ENCODE measurements around the gene FGF18. TPM values are rescaled to one million over a fixed set of nuclear protein-coding genes. Genes with fewer than 3 reads are reported as not detected.

The FGF18 gene
- total RNA-seq: 0.20 TPM in 1 of 2 replicates, not detected in the other

DNA sequence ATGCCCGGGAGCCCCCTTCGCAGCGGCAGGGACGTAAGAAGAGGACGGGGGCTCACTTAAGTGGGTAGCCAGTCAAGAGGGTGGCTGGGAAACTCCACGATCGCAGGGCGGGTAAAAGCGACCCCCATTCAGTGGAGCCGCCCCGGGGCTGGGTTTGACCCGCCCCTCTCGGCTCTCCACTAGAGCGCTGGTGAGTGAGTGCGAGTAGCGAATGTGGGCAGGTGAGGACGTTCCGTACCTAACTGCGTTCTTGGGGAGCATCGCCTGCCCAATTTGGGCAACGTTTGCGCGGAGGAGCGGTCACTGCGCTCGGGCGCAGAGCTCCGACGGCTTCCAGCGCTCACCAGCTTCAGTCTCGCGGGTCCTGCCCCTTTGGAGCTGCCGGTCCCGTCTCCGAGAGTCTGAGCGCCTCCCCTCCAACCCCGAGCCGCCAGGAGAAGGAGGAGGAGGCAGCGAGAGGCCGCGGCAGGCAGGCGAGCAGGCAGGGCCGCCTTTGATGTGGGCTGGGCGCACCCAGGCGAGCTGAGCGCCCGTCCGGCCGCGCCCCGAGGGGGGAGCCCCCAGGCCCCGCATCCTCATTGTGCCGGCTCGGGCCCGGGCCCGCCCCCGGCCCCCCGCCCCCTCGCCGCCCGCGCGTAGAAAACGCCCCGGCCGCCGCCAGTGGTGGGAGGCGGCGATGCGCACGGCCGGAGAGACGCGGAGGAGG, at the start of gene FGF18:
TSS of gene FGF18 (plus strand) at position 666 of the 706 bp plus-strand sequence. CDS start 553 bp downstream, outside the sequence.

DNA sequence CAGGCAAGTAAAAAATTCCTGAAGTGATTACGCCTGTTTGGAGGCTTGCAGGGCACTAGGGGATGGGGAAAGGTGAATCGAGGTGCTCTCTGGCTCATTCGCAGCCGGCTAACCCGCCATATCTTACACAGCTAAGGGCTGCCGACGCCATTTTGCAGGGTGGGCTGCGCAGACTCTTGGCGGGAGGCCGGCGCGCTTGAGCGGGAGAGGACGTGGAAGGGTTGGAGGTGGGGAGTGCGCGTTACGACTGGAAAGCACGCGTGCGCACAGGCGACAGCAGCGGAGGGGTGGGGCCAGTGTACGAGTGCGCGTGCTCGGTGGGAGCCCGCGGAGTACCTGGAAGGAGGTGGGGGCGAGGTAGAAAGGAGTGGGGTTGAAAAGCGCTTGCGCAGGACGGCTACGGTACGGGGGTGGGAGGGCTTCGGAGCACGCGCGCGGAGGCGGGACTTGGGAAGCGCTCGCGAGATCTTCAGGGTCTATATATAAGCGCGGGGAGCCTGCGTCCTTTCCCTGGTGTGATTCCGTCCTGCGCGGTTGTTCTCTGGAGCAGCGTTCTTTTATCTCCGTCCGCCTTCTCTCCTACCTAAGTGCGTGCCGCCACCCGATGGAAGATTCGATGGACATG, 32.0 kb upstream of the FGF18 start, which contains the start of gene NPM1:
TSS of gene NPM1 (plus strand) at position 505 of the 625 bp plus-strand sequence. CDS start at position 605, 100 bp downstream.

Other genes starting within 250 kb of the FGF18 start
- not detected in 2 replicates for gene TLX3, start 110.4 kb upstream of the FGF18 start, total RNA-seq
- gene NPM1, start 31.8 kb upstream of the FGF18 start, total RNA-seq: 1,118 and 1,253 TPM in 2 replicates

Measured in mammary microvascular endothelial cell (primary cell).